Activated gamma-delta T cell treated with Interleukin-2 at 50 U/mL for 16 hours (primary cell): ENCODE data around the gene EIF3A.
"Not testable (repeated sequence)": the region's sequence is repeated elsewhere in the genome, so short reads cannot be mapped to it uniquely, and the experiment has no call there.

Experiments
- DNase-seq: peaks from one replicate; pipeline ENCODE4 v3.0.0-alpha.2; 2020

The EIF3A gene, protein sequence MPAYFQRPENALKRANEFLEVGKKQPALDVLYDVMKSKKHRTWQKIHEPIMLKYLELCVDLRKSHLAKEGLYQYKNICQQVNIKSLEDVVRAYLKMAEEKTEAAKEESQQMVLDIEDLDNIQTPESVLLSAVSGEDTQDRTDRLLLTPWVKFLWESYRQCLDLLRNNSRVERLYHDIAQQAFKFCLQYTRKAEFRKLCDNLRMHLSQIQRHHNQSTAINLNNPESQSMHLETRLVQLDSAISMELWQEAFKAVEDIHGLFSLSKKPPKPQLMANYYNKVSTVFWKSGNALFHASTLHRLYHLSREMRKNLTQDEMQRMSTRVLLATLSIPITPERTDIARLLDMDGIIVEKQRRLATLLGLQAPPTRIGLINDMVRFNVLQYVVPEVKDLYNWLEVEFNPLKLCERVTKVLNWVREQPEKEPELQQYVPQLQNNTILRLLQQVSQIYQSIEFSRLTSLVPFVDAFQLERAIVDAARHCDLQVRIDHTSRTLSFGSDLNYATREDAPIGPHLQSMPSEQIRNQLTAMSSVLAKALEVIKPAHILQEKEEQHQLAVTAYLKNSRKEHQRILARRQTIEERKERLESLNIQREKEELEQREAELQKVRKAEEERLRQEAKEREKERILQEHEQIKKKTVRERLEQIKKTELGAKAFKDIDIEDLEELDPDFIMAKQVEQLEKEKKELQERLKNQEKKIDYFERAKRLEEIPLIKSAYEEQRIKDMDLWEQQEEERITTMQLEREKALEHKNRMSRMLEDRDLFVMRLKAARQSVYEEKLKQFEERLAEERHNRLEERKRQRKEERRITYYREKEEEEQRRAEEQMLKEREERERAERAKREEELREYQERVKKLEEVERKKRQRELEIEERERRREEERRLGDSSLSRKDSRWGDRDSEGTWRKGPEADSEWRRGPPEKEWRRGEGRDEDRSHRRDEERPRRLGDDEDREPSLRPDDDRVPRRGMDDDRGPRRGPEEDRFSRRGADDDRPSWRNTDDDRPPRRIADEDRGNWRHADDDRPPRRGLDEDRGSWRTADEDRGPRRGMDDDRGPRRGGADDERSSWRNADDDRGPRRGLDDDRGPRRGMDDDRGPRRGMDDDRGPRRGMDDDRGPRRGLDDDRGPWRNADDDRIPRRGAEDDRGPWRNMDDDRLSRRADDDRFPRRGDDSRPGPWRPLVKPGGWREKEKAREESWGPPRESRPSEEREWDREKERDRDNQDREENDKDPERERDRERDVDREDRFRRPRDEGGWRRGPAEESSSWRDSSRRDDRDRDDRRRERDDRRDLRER (N-terminal part only)

DNA sequence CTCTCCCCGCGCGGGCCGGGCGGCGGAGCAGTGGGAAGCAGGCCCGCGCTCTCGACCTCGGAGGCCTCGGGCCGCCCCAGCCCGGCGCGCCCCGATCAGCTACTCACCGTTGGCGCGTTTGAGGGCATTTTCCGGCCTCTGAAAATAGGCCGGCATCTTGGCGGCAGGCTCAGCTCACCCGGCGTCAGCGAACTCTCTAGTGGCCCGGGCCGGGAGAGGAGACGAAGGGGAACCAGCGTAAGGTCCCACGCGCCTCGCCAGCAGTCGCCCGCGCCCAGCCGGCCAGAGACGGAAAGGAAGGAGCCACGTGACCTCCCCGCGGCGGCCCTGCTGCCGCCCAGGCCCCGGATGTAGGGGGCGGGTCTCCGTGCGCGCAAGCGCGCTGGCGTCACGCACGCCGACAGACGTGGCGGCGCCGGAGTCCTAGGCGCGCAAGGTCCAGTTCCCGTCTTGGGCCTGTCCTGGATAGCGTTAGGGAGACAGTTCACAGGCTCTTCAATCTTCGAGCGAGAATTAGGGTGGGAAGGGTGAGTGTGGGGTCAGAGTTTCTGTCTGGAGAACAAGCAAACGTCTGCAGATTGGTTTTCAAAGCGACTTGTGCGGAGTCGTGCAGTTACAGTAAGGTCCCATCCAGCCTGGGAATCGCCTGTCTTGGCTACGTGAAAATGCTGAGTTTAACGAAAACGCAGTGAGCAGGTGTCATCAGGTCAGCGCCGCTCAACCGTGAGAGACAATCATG, at the start of gene EIF3A:
Gene EIF3A, minus strand, starts transcription at position 297 of the 739 bp plus-strand sequence. Its CDS starts 141 bp downstream, at position 156.
- DNase-seq: peak; percentile 90

DNA sequence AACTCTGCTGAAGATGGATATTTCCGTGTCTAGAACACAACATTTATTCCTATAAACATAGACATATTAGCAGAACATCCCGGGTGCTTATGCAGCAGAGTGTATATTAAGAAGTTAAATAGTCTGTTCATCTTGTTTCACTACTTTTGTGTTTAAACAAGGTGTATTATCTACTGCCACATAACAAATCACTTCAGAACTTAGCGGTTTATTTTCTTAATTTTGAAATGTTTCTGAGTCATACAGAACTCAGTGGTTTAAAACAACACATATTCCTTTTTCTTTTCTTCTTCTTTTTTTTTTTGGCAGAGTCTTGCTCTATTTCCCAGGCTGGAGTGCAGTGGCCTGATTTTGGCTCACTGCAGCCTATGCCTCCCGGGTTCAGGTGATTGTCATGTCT, 49.1 kb upstream of the EIF3A start:
- DNase-seq: no peak

DNA sequence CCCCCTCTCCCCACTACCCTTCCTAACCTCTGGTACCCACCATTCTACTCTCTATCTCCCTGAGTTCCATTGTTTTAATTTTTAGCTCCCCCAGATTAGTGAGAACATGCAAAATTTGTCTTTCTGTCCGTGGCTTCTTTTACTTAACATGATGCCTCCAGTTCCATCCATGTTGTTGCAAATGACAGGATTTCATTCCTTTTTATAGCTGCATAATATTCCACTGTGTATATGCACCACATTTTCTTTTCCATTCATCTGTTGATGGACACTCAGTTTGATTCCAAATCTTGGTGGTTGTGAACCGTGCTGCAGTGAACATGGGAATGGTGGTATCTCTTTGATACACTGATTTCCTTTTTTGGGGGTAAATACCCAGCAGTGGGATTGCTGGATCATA, 45.3 kb upstream of the EIF3A start:
- DNase-seq: no peak

DNA sequence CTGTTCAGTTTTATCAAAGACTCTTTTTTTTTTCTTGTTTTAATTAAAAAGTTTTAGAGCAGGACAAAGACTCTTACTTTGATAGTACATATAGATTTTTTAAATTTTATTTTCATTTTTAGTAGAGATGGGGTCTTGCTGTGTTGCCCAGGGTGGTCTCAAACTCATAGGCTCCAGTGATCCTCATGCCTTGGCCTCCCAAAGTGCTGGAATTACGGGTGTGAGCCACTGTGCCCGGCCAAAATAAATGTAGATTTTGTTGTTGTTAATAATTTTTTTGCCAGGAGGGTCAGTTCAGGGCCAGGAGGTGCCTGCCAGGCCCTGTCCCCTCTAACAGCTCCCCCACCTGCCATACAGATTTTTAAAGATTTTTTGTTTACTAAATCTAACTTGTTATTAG, 40.3 kb upstream of the EIF3A start:
- DNase-seq: no peak

DNA sequence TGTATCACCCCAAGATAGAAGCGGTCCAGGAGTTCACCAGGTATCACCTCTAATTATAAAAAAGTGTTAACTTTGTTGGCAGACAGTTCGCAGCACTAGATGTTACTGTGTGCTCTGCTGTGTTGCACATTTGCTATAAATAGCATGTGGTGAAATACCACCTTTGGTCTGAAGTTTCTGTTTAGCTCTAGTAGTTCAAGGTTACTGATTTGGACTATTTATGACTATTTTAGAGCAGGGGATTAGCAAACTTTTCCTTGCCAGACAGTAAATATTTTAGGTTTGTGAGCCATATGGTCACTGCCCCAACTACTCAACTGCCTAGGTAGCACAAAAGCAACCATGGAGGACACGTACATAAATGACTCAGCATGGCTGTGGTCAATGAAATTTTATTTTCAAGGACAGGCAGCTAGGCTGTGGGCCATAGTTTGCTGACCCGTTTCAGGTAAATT, 39.8 kb upstream of the EIF3A start:
- DNase-seq: no peak

DNA sequence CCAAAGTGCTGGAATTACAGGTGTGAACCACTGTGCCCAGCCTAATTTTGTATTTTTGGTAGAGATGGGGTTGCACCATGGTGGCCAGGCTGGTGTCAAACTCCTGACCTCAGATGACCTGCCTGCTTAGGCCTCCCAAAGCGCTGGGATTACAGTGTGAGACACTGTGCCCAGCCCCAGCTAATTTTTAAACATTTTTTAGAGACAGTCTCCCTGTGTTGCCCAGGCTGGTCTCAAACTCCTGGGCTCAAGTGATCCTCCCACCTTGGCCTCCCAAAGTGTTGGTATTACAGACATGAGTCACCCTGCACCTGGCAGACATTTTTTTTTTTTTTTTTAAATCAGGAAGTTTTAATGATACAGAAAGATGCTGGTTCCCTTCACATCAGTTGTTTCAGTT, 38.8 kb upstream of the EIF3A start:
- no peak for DNase-seq

DNA sequence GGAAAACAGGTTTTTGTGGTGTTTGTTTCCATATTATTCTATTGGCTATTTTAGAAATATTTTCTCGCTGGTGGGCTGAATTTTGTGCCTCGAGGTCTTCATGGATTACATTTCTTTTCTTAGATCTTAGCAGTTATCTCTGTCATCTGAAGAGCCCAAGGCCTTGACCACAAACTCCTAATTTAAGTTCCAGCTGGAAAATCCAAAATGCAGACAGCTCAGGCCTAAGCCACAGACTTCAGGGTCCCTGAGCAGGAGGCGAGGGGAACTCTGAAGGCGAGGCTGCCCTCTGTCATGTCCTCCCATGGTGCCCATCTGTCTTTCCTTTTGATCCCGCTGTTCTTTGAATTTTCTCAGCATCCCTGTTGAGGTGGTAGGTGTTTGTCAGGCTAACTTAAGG, 37.6 kb upstream of the EIF3A start:
- DNase-seq: no peak

DNA sequence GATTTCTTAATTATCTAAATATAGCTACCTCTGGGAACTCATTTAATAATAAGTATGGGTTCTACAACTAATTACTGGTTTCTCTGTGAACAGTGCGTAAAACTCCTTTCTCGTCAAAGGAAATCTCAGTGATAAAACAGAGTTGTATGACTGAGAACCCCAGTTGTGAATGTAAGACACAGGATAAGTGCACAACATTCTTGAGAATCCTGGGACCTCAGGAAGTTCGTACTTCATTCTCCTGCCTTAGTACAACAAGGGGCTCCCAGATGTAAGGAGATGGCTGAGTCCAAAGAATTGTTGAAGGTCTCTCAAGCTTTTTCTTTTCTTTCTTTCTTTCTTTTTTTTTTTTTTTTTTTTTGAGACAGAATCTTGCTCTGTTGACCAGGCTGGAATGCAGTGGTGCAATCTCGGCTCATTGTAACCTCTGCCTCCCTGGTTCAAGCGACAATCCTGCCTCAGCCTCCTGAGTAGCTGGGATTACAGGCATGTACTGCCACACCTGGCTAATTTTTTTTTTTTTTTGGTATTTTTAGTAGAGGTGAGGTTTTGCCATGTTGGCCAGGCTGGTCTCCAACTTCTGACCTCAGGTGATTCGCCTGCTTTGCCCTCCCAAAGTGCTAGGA, 35.8 kb upstream of the EIF3A start:
- DNase-seq: no peak

DNA sequence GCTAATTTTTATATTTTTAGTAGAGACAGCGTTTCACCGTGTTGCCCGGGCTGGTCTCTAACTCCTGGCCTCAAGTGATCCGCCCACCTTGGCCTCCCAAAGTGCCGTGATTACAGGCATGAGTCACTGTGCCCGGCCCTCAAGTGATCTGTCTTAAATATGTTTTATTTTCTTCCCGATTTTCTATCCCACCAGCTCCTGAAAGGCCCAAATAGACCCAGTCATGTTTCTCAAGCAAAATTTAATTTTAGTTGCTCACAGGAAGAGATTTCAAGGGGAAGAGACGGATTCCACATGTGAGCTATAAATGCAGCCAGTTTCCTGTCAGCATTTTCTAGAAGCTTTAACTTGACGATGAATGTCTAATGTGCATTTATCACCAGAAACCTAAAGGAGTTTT, 35.3 kb upstream of the EIF3A start:
- DNase-seq: no peak

DNA sequence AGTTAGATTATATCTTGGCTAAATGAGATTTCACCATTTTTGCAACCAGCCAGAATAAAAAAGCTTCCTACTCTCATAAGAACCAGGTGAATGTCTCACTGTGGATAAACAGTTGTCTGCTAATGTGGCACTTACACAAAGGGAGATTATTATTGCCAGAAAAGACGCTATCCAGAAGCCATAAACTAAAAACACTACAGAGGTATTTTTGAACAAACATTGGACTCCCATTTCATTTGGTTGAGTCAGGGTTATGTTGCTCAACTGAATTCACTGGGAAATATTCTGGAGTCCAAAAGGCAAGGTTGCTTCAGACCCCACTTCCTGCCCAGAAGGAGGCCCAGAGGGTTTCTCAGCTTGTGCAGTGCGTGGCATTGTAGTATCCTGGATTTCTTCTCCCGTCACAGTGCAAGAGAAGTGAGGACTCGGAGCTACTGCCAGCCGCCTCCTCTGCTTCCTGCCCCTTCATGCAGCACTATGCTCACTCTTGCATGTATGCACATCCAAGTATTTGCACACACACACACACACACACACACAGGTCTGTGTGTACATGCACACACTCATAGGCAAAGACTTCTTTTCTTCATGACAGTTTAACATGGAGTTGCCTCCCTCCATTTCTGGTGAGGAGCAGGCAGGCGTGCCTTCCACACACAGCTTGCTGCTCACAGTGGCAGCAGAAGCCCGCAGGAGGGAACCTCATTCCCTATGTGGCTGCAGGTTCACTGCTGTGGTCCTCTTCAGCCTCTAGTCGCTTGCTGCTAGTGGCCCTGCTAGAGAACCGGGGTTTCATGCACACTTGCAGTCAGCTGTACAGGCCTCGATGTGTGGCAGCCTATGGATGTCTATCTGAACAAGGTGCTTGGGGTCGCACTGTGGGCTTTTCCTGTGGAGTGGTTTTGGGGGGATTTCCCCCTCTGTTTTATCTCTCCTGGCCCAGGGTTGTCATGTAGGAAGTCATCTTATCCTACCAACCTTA, 33.4 kb upstream of the EIF3A start:
- DNase-seq: no peak

DNA sequence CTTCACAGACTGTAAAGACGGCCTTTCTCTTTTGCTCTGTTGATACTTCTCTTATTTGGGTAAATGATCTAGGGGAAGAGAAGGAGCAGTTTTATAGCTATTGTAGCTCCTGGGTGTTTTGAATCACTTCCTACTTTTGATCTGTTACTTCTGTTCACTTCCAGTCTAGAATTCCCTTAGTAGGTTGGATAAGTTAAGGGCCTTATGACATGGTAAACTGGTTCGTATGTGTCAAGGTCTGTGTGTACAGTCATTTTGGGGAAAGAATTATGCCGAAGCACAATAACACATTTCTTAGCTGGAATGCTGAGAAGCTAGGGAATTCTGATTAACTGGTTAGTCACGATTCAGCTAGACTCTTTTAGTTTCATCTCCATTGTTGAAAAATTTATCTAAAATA, 31.4 kb upstream of the EIF3A start:
- no peak for DNase-seq

DNA sequence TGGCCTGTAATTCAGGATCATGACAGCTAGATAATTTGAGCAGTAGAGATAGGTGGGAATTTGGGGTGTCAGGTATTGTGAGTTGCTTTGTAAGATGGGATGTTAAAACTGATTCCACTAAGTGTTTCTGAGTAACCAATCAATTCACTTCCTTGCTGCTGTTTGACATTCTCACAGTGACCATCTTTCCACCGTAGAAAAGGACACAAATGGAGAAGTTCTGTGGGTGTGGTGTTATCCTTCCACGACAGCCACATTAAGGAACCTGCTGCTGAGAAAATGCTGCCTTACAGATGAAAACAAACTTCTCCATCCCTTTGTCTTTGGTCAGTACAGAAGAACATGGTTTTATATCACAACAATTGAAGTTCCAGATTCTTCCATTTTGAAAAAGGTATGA, 27.2 kb upstream of the EIF3A start:
- not testable (repeated sequence) for DNase-seq

DNA sequence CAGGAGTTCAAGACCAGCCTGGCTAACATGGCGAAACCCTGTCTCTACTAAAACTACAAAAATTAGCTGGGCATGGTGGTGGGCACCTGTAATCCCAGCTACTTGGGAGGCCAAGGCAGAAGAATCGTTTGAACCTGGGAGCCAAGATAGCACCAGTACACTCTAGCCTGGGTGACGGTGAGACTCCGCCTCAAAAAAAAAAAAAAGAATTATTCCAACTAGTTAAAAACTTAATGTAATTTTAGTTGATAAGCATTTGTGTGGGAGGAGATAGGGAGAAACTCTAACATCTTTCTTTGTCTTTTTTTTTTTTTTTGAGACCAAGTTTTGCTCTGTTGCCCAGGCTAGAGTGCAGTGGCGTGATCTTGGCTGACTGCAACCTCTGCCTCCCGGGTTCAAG, 26.5 kb upstream of the EIF3A start:
- DNase-seq: not testable (repeated sequence)

DNA sequence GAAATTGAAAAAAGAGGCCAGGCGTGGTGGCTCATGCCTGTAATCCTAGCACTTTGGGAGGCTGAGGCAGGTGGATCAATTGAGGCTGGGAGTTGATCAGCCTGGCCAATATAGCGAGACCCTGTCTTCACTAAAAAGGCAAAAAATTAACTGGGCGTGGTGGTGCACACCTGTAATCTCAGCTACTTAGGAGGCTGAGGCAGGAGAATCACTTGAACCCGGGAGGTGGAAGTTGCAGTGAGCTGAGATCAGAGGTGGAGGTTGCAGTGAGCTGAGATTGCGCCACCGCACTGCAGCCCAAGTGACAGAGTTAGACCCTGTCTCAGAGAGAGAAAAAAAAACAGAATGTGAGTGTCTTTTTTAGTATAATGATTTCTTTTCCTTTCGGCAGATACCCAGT, 25.3 kb upstream of the EIF3A start:
- DNase-seq: not testable (repeated sequence)

DNA sequence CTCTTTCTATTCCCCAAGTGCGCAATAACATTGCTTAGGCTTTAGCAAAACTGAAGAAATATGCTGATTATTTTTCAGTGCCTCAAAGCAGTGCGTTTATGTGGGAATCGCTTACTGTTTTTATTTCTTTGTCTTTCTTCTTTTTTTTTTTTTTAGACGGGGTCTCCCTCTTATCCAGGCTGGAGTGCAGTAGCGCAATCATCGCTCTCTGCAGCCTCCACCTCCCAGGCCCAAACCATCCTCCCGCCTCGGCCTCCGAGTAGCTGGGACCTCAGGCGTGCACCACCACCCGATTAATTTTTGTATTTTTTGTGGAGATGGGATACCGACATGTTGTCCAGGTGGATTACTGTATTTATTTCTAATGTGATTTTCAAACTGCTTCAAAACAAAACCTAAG, 24.5 kb upstream of the EIF3A start:
- DNase-seq: no peak

DNA sequence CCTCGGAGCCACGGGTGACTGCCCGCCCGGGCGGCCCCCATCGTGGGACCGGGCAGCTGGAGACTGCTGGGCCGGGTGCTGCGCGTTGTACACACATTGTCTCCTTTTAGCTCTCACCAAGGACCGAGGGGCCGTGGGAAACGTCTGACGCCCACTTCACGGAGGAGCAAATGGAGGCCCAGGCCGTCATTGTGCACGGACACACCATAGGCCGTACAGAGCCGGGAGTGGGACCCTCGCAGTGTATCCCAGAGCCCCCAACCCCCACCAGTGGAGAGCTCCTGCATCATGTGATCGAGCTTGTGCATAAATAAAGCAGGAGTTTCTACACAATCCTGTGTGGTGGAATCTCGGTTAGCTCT, 24.0 kb upstream of the EIF3A start:
- DNase-seq: peak; percentile 11

DNA sequence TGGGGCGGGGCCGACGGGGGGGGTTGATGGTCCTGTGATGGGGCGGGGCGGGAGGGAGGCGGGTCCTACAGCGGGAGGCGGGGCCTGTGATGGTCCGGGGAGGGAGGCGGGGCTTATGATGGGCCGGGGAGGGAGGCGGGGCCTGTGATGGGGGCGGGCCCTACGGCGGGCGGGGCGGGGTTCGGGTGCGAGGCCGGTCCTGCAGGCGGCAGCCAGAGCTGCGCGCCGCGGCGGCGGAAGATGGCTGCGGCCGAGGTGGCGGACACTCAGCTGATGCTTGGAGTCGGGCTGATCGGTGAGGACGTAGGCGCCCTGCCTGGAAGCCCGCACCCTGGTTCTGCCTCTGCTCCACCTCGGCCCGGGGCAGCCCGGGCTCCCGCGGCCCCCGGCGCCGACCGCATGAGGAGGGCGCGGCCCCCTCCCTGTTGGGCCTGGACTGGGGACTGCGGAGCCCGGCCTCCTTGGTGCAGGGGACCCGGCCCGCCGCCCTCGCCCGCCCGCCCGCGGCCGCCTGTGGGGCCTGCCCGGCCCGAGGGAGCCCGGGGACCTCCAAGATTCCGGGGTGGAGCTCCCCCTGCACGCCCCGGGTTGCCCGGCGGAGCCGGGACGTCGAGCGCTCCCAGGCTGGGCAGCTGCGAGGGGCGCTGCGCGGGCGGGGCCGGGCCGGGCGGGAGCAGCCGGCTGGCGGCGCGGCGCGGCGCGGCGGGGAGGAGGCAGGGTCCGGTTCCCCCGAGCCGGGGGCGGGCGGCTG, 23.5 kb upstream of the EIF3A start, which contains the start of gene DENND10:
Gene DENND10, plus strand, starts transcription at position 211 of the 751 bp plus-strand sequence. Its CDS starts 30 bp downstream, at position 241.
- DNase-seq: peak; percentile 74

DNA sequence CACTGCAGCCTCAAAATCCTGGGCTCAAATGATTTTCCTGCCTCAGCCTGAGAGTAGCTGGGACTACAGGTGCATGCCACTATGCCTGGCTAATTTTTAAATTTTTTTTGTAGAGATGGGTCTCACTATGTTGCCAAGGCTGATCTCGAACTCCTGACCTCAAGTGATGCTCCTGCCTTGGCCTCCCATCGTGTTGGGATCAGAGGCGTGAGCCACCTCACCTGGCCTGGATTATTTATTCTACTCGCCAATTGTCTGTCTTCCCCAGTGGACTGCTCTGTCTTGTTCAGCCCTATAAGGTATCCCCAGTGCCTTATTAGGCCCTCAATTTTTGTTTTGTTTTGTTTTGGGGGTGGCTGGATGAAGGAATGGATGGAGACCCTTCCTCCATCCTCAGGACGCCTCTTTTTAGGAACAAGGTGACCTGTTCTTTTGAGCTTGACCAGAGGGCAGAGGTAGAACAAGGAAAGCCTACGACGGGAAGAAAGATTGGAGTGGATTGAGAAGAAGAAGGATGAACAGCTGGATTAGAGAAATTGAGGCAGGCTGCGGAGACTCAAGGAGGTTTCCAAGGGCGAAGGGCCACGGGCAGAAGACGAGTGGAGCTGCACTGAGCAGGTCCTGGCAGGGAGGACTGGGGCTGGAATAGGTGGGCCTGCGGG, 22.8 kb upstream of the EIF3A start:
- DNase-seq: no peak
